Renal pelvis (tissue), 4 donors: ENCODE data around the gene OPCML. TPM values are rescaled to one million over a fixed set of nuclear protein-coding genes. Genes with fewer than 3 reads are reported as not detected.

Experiments
- DNase-seq: peaks from one replicate; pipeline ENCODE4 v3.0.0-alpha.2; 2013
- polyA plus RNA-seq, 3 donors: library from polyadenylated mRNA; unstranded; fragments of 120-200 nt; gene quantifications; one replicate each; pipeline ENCODE4 v1.2.1, GENCODE V29; 2013; ENCODE audit not compliant: insufficient read length in 3 of 3

OPCML gene
- polyA plus RNA-seq, 3 donors = 9.9 to 14.8 (median 14.6) TPM

GRCh38 chr11:132743601-132744000 lies 788.7 kb downstream of the OPCML start:
- no peak for DNase-seq

DNA sequence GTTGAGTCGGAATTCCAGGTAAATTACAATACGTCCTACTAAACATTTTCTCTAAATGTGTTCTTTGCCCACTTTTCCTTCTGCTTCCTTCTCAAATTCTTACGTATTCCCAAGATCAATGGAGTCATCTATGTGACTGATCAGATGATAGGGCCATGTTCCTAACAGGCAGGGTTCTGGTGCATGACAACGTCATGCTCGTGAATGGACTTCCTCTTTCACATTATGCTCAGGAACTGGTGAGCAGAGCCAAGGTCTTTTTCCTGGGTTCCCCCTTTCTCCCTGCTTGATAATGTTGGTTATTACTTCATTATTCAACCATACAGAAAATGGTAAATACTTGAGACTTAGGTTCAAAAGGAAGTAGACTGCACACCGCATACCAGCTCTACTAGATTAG lies 789.4 kb downstream of the OPCML start:
- no peak for DNase-seq

- DNase-seq = no peak
Observed at GRCh38 chr11:132734217-132734616, 798.1 kb downstream of the OPCML start.

DNA sequence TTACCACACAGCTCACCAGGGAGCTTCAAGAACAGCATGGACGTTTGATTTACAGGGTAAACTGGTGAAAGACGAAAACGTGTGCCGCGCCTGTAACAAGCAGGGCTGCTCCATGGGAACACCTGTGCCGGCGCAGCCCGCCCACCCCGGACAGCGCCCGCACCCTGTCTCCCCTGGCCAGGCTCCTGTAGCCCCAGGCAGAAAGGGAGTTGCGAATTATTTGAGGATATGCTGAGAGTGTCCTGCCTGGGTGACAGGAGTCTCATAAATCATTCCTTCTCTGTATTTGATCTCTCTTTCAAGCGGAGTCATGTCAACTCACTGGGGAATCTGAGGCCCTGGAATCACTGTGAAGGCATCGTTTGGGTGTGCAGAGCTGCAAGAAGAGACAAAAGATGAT lies 804.3 kb downstream of the OPCML start:
- DNase-seq = peak; percentile 23

- no peak for DNase-seq
Observed at GRCh38 chr11:132721526-132721925, 810.8 kb downstream of the OPCML start.

DNA sequence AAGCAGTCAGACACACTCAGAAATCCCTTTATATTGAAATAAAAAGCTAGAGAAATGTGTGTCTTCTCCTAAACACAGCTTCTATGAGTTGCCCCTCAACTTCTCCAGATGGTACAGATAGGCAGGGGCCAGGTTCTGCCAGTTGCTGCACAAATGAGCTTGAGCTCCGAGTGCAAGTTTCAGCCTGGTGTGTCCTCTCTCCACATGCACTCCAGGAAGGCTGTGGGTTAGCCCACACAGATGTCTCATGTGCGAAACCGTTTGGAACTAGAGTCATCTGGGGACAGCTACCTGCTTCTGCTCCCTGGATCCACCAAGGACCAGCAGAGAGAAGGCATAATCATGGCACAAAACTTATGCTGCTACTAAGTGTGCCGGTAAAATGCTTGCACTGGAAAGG lies 812.6 kb downstream of the OPCML start:
- DNase-seq = no peak

- DNase-seq = no peak
Observed at GRCh38 chr11:132718711-132719671, 813.3 kb downstream of the OPCML start.

DNA sequence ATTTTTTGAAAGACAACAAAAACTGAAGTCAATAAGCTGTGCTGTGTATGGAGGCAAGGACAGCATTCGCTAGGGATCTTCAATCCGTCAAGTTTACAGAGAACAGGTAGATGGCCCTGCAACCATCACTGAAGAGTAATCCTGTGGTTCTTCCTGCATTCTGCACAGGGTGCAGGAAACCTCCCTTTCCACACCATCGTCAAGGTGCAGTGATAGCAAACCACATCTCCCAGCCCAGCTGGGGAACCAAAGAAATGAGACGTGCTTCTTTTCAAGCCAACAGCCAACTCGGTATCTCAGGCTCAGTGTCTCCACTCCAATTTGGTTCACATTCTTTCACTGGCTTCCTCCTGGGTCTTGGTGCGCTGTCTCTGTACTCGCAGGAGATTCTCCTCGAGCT lies 814.5 kb downstream of the OPCML start:
- DNase-seq = no peak

GRCh38 chr11:132716037-132716436 lies 816.3 kb downstream of the OPCML start:
- DNase-seq = no peak

- DNase-seq = no peak
Observed at GRCh38 chr11:132714859-132715440, 817.4 kb downstream of the OPCML start.

GRCh38 chr11:132712466-132712865 lies 819.8 kb downstream of the OPCML start:
- peak; percentile 33 for DNase-seq

DNA sequence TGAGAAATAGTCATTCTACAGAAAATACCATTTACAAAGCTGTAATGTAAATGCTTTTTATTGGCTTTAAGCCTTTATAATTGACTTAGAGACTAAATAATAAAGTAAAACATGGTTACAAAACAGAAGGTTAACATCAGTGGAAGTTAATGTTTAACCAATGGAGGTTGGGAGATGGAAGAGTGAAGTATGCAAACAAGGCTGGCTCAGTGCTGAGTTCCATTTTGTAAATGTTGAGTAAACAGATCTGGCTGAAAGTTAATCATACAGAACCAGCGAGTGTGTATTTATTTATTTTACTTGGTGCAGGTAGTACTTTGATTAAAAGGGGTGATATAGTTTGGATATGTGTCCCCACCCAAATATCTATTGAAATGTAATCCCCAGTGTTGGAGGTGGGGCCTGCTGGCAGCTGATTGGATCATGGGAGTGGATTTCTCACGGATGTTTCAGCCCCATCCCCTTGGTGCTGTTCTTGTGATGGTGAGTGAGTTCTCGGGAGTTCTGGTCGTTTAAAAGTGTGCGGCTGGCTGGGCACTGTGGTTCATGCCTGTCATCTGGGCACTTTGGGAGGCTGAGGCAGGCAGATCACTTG lies 827.4 kb downstream of the OPCML start:
- peak; percentile 52 for DNase-seq

- DNase-seq = no peak
Observed at GRCh38 chr11:132692891-132693290, 839.4 kb downstream of the OPCML start.

DNA sequence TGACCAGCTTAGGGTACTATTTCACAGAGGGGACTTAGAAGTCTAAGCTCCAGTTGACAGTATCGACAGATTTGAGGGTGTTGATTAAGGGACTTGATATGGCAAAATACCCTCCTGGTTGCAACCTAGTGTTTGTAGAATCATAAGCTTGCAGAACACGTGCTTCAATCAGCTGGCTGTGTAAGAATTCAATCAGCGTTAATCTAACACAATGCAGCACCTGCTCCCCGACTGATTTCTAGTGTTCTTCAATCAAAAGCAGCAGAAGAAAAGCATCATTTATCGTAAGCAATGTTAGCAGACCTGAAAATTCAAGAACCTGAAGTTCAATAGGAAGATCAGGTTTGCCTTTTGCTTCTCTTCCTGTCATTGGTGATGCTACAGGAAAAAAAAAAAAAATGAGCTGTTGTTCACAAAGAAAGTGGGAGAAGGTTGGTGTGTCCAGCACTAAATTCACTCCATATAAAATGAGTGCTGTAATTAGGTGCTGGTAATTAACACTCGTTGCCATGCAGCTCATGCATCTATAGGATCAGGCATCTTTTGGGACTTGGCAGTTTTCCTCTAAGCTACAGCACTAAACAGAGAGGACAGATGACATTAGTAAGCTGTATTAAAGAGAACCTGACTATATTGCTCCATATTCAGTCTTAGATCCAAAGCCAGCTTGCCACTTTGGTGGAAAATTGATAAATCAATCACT lies 840.3 kb downstream of the OPCML start:
- no peak for DNase-seq

GRCh38 chr11:132686886-132687285 lies 845.4 kb downstream of the OPCML start:
- no peak for DNase-seq

DNA sequence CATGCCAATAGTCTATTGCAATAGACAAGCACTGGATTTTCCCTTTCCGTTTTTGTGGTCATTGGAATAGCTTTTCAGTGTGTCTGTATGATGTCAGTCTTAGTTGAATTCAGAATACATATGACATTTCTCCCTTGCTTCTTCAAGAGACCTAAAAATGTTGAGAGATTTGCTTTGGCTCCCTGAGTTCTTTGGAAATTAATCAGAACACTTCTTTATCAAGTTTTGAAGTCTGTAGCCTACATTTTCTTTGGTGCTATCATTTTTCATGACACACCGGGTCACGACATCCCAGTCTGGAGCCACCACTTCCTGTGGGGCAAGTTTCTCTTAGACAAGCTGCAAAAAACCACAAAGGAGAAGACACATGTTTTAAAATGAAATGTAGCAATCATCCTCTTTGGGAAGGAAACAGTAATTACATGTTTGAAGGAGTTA lies 847.1 kb downstream of the OPCML start:
- no peak for DNase-seq

- DNase-seq = no peak
Observed at GRCh38 chr11:132683602-132684001, 848.7 kb downstream of the OPCML start.

DNA sequence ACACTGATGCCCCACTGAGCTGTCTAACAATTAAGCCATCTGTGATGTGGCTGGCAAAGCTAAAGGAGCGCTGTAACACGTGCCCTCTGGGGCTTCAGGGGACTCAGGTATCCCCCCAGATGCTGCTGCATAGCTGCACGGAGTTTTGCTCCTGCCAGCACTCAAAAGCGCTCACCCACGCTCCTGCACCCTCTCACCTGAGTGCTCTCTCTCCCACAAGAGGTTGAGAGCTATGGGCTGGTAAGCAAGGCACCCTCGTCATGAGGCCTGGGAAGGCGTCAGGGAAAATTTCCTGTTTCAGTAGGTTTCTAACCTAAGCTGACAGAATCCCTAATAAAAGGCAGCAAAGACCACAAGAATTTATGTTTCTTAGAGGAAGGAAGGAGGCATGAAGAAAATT lies 850.3 kb downstream of the OPCML start:
- DNase-seq = no peak

- no peak for DNase-seq
Observed at GRCh38 chr11:132680584-132680983, 851.7 kb downstream of the OPCML start.

DNA sequence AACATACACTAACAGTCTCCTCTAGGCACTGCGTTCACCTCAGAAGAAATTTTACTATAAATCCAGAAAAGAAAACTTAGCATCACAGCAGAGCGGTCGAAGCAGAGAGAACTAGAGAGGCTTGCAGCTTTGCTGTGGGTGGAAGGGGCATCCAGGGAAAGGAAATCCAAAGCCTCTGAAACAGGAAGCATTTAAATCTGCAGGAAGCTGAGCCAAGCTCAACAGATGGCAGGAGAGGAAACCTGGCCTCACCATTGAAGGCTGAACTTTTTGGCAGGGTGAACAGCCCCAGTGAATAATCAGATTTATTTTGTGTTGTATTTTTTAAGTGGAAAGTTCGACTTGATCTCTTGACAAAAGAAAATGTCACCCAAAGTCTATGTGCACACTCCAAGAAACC lies 858.1 kb downstream of the OPCML start:
- no peak for DNase-seq

DNA sequence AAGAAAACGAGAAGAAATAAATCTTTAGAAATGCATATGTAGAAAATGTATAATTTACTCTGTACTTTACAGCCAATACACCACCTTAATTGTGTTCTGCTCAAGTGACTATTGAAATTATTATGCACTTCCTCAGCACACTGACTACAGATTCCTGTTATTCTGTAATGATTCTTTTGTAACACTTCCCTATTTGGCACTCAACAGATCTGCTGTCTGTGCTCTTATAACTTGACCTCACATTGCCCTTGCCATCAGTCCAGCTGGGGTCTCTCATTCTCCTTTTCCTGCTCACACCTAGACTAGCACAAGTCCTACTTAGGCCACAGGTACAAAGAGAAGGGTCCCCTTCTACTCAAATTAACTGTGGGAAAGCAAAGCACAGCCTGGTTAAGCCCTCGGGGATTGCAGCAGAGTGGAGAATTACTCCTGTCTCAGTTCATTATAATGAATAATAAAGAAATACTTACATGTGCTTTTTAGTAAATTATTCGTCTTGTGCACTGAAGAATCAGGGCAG lies 860.4 kb downstream of the OPCML start:
- no peak for DNase-seq
